Measurements from ENCODE around the gene HEPHL1.

DNA sequence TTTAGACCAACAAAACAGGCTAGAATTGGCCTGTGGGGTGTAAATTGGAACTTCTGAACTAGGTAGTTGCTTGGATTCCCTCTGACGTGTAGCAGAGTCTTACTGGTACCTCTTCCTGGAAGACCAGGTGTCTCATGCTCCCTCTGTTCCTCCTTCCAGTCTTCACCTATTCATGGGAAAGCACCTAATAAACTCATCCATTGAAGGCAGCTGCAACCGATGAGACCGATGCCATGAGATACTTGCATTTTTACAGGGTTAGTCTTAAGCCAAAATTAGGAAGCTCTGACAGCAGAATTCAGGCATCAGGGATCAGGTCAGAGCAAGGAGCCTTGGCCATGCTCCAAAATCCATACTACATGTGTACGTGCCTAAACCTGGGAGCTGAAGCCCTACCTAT, 13.2 kb upstream of the HEPHL1 start:
- TF ChIP-seq, protein P1, sequence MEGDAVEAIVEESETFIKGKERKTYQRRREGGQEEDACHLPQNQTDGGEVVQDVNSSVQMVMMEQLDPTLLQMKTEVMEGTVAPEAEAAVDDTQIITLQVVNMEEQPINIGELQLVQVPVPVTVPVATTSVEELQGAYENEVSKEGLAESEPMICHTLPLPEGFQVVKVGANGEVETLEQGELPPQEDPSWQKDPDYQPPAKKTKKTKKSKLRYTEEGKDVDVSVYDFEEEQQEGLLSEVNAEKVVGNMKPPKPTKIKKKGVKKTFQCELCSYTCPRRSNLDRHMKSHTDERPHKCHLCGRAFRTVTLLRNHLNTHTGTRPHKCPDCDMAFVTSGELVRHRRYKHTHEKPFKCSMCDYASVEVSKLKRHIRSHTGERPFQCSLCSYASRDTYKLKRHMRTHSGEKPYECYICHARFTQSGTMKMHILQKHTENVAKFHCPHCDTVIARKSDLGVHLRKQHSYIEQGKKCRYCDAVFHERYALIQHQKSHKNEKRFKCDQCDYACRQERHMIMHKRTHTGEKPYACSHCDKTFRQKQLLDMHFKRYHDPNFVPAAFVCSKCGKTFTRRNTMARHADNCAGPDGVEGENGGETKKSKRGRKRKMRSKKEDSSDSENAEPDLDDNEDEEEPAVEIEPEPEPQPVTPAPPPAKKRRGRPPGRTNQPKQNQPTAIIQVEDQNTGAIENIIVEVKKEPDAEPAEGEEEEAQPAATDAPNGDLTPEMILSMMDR (IDR thresholded peaks at IDR 0.05) = no peak
- TF ChIP-seq POLR2A (IDR thresholded peaks at IDR 0.05) = no peak
